GM10248 (cell line): ENCODE measurements around the gene OR10H5.

Source experiments
- CTCF ChIA-PET: fragments of 300-600 bp; sonication (Branson Sonifier 250); formaldehyde crosslinking; extraction: SDS; loops from one replicate; lab custom pipeline; 2021; ENCODE audit warnings: antibody characterized with exemption; lab: Yijun Ruan, JAX
- POLR2A ChIA-PET: fragments of 350-650 bp; sonication (Branson Sonifier 250); formaldehyde crosslinking; extraction: SDS; loops from one replicate; lab custom pipeline; 2020; ENCODE audit warnings: antibody characterized with exemption; lab: Yijun Ruan, JAX
- DNase-seq: peaks from one replicate; pipeline ENCODE4 v3.0.0; 2012; ENCODE audit errors: extremely low spot score
- CTCF ChIP-seq: IDR thresholded peaks from 2 replicates; pipeline ENCODE4 v1.5.1; 2012; ENCODE audit warnings: mild to moderate bottlenecking, low read depth; ENCODE audit errors: extremely low read depth, missing control alignments, control extremely low read depth

The OR10H5 gene

GRCh38 chr19:15850385-15850784, 62.9 kb downstream of the OR10H5 start:
- ChIA-PET CTCF (no interaction called here), POLR2A (no interaction called here)
- DNase-seq, result no peak
- no peak for TF ChIP-seq CTCF
